ENCODE data around the gene KRTAP10-12.
"Not testable (repeated sequence)": the region's sequence is repeated elsewhere in the genome, so short reads cannot be mapped to it uniquely, and the experiment has no call there.

Gene KRTAP10-12

DNA sequence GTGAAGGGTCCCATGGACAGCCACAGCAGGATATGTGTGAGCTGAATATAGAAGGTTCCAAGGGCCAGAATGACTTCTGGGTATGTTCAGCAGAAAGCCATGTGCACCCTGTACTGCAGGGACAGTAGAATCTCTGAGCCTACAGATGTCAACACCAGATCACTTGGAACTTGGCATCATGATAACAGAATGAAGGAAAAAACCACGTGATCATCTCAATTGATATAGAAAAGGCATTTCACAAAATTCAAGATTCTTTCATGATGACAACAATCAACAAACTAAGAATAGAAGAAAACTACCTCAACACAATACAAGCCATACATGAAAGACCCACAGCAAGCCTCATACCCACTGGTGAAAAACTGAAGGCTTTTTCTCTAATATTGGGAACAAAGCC lies 29.4 kb upstream of the KRTAP10-12 start:
- no peak for DNase-seq (ENCODE audit: low spot score)
- no peak for FAIRE-seq

- FAIRE-seq (no peak), DNase-seq (ENCODE audit: low spot score) (no peak)
Observed at GRCh38 chr21:44670642-44671432, 26.1 kb upstream of the KRTAP10-12 start.

GRCh38 chr21:44671911-44672310 lies 25.1 kb upstream of the KRTAP10-12 start:
- FAIRE-seq = no peak
- no peak for DNase-seq (ENCODE audit: low spot score)

GRCh38 chr21:44677881-44678280 lies 19.1 kb upstream of the KRTAP10-12 start:
- DNase-seq (ENCODE audit: low spot score) (no peak), FAIRE-seq (no peak)

DNA sequence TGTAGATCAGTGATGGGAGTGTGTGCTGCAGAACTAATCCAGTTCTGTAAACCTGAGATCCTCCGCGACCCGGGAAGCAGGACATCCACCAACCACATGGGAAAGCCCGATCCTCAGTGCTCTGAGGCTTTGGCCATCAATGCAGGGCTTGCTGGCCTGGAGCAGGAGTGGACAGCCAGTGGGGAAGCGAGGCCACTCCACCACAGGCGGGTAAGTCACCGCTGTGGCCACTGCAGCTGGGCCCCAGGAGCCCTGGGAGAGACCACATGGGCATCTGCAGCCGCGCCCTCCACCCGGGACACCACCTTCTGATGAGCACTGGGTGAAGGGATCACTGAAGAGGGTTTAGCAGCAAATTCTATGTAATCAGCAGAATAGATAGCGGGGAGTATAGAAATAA lies 15.8 kb upstream of the KRTAP10-12 start:
- DNase-seq (ENCODE audit: low spot score) = no peak
- no peak for FAIRE-seq

DNA sequence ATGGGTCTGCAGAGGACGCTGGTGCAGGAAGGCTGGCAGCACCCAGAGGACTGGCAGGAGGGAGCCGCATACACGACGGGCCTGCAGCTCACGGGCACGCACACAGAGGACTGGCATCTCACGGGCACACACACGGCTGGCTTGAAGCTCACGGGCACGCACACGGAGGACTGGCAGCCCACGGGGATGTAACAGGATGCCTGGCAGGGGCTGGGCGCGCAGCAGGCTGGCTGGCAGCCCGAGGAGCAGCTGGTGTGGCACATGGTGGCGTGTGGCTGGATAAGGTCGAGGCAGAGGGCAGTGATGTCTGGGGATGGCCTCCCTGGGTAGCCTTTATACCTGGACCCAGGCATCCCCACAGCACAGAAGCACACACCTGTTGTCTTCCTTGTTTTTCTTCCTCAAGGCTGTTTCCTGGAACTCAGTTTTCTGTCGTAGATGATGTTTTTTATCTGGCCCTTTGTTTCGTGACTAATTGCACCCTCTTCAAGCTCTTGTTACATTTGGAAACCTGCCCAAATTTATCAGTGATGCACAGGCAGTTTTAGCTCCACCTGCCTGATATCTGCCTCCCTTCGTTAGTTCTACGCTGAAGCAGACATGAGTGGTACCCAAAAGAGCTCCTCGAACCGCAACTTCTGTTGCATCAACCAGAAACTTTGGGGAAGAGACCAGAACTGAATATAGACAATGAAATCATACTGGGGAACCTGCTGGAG lies 15.0 kb upstream of the KRTAP10-12 start, which contains the start of gene KRTAP12-1:
KRTAP12-1 (minus strand) TSS at position 303 of the 719 bp plus-strand sequence; CDS start at position 263, 40 bp downstream.
- FAIRE-seq (no peak), DNase-seq (ENCODE audit: low spot score) (no peak)

- DNase-seq (ENCODE audit: low spot score) = no peak
- FAIRE-seq = no peak
Observed at GRCh38 chr21:44682580-44683151, 14.3 kb upstream of the KRTAP10-12 start.

DNA sequence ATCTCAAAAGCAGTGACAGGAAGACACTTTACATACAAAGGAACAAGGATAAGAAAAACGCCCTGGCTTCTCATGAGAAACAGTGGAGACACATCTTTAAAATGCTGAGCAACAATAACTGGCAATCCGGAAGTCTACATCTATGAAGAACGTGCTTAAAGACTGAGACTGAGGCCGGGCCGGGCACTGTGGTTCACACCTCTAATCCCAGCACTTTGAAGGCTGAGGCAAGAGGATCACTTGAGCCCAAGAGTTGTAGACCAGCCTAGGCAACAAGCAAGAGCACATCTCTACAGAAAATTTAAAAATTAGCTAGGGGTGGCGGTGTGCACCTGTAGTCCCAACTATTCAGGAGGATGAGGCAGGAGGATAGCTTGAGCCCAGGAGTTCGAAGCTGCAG lies 12.9 kb upstream of the KRTAP10-12 start:
- FAIRE-seq = no peak

GRCh38 chr21:44684483-44684882 lies 12.5 kb upstream of the KRTAP10-12 start:
- DNase-seq (ENCODE audit: low spot score) (no peak), FAIRE-seq (no peak)

More for the DNA sequence above, 12.9 kb upstream of the KRTAP10-12 start:
- DNase-seq (ENCODE audit: low spot score) = no peak

- FAIRE-seq = not testable (repeated sequence)
Observed at GRCh38 chr21:44685050-44685449, 11.9 kb upstream of the KRTAP10-12 start.

GRCh38 chr21:44686000-44686781 lies 10.8 kb upstream of the KRTAP10-12 start:
- no peak for FAIRE-seq
- no peak for DNase-seq (ENCODE audit: low spot score)

More at GRCh38 chr21:44685050-44685449, 11.9 kb upstream of the KRTAP10-12 start:
- DNase-seq (ENCODE audit: low spot score) = not testable (repeated sequence)

- FAIRE-seq (no peak), DNase-seq (ENCODE audit: low spot score) (no peak)
Observed at GRCh38 chr21:44686843-44687561, 10.0 kb upstream of the KRTAP10-12 start.

- DNase-seq (ENCODE audit: low spot score) (no peak), FAIRE-seq (no peak)
Observed at GRCh38 chr21:44687671-44688070, 9.3 kb upstream of the KRTAP10-12 start.

DNA sequence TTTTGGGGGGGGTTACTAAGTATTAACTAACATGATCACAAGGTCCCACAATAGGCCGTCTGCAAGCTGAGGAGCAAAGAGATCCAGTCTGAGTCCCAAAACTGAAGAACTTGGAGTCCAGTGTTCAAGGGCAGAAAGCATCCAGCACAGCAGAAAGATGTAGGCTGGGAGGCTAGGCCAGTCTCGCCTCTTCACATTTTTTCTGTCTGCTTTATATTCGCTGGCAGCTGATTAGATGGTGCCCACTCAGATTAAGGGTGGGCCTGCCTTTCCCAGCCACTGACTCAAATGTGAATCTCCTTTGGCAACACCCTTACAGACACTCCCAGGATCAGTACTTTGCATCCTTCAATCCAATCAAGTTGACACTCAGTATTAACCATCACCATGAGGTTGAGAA lies 7.2 kb upstream of the KRTAP10-12 start:
- not testable (repeated sequence) for FAIRE-seq; DNase-seq (ENCODE audit: low spot score)

- no peak for FAIRE-seq
- no peak for DNase-seq (ENCODE audit: low spot score)
Observed at GRCh38 chr21:44691686-44692085, 5.3 kb upstream of the KRTAP10-12 start.

GRCh38 chr21:44692798-44693512 lies 4.0 kb upstream of the KRTAP10-12 start:
- DNase-seq (ENCODE audit: low spot score) = no peak
- FAIRE-seq = no peak

DNA sequence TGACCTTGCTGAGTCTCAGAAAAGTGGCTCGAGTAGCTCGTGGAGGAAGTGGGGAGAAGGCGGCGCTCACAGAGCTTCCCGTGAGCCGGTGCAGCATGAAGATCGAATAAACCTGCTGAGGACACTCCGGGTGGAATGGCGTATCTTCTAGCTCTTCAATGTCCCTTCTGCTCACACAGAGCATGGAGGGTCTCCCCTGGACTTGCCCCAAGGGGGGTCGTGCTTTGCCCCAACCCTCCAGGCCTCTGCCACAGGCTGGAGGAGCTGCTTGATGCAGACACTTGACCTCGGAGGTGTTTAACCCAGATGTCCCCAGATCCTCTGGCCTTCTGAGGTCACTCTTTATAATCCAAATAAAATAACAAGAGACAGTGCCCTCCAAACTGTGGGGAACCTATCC lies 2.2 kb upstream of the KRTAP10-12 start:
- FAIRE-seq = no peak
- no peak for DNase-seq (ENCODE audit: low spot score)

DNA sequence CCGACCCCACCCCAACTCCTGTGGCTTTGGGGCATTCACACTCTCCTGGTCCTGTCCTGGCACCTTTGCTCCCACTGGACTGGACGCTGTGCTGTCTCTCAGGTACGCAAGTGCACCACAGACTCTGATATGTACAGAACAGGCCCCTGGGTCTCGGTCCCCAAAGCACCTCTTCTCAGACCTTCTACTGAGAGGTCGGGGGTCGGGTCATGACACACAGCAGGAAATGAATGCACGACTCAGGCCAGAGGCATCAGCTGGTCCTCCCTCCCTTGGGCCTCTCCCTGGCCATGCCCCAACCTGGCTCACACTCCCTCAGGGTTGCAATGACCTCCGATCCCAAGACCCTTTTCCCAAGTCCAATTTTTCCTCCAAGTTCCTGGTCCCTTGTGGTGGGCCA lies 1.8 kb upstream of the KRTAP10-12 start:
- FAIRE-seq (no peak), DNase-seq (ENCODE audit: low spot score) (no peak)

DNA sequence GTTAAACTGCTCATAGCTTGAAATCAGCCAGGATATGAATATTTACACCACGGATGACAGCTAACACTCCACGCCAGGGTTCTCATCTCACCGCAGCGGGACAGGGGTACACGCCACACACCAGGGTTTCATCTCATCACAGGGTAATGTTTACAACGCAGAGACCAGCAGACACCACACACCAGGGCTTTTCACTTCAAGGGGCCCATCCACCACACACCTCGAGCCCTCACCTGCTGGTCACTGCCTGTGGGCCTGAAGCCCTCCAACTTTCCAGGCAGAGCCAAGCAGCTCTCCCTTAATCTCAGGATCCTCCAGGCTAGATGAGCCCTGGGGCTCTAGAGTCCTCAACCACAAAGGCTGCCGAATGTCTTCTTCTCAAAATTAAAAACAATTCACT lies 1.3 kb upstream of the KRTAP10-12 start:
- no peak for DNase-seq (ENCODE audit: low spot score)
- no peak for FAIRE-seq

- no peak for DNase-seq (ENCODE audit: low spot score)
- no peak for FAIRE-seq
Observed at GRCh38 chr21:44696572-44696971, 400 bp upstream of the KRTAP10-12 start.

All from RCC 7860 (cell line).